Trophoblast cell (in vitro differentiated cells and primary cell): ENCODE measurements around the gene GABRA4.

ENCODE experiments used
- DNase-seq, 2 donors: peaks; one replicate each; pipeline ENCODE4 v3.0.0-alpha.2; 2016
- H2AFZ ChIP-seq: 2 replicates; pipeline ENCODE4 v1.6.1; 2013; ENCODE audit warnings: low read length, moderate library complexity, mild to moderate bottlenecking; ENCODE audit not compliant: insufficient read depth, poor library complexity
- H2AK5ac ChIP-seq: 2 replicates; pipeline ENCODE4 v1.6.1; 2013; ENCODE audit warnings: mild to moderate bottlenecking, low read length
- H2BK120ac ChIP-seq: 2 replicates; pipeline ENCODE4 v1.6.1; 2013; ENCODE audit warnings: low read length, mild to moderate bottlenecking, moderate library complexity; ENCODE audit not compliant: insufficient read depth, poor library complexity
- H2BK12ac ChIP-seq: 2 replicates; pipeline ENCODE4 v1.6.1; 2013; ENCODE audit warnings: mild to moderate bottlenecking, low read length, moderate library complexity
- H2BK5ac ChIP-seq: 2 replicates; pipeline ENCODE4 v1.6.1; 2013; ENCODE audit warnings: low read length, low read depth, moderate library complexity, mild to moderate bottlenecking; ENCODE audit not compliant: poor library complexity
- H3K14ac ChIP-seq: 2 replicates; pipeline ENCODE4 v1.6.1; 2013; ENCODE audit warnings: mild to moderate bottlenecking, low read length
- H3K18ac ChIP-seq: 2 replicates; pipeline ENCODE4 v1.6.1; 2013; ENCODE audit warnings: mild to moderate bottlenecking, low read length
- H3K23ac ChIP-seq: 2 replicates; pipeline ENCODE4 v1.6.1; 2013; ENCODE audit warnings: low read length
- H3K27ac ChIP-seq: 2 replicates; pipeline ENCODE4 v1.5.1; 2013; ENCODE audit warnings: low read depth, mild to moderate bottlenecking, inconsistent platforms, low read length, moderate library complexity
- H3K27me3 ChIP-seq: 2 replicates; pipeline ENCODE4 v1.6.1; 2013; ENCODE audit warnings: inconsistent platforms, mild to moderate bottlenecking, low read length, moderate library complexity; ENCODE audit not compliant: insufficient read depth
- H3K36me3 ChIP-seq, 2 experiments: 1 replicate in 1 of 2; 2 replicates in 1 of 2; pipeline ENCODE4 v1.6.1; 2013; ENCODE audit warnings: low read length in 2 of 2, mild to moderate bottlenecking in 2 of 2, moderate library complexity in 1 of 2; ENCODE audit not compliant: insufficient read depth in 2 of 2, control insufficient read depth in 1 of 2
- H3K4ac ChIP-seq: 2 replicates; pipeline ENCODE4 v1.6.1; 2013; ENCODE audit warnings: low read depth, mild to moderate bottlenecking, low read length, moderate library complexity
- H3K4me1 ChIP-seq, 2 experiments: 1 replicate in 1 of 2; 2 replicates in 1 of 2; pipeline ENCODE4 v1.6.1; 2013; ENCODE audit warnings: low read length in 2 of 2, mild to moderate bottlenecking in 2 of 2, moderate library complexity in 1 of 2; ENCODE audit not compliant: insufficient read depth in 2 of 2, control insufficient read depth in 1 of 2
- H3K4me2 ChIP-seq: 2 replicates; pipeline ENCODE4 v1.6.1; 2013; ENCODE audit warnings: inconsistent platforms, mild to moderate bottlenecking, low read length, moderate library complexity
- H3K4me3 ChIP-seq: 2 replicates; pipeline ENCODE4 v1.5.1; 2013; ENCODE audit warnings: mild to moderate bottlenecking, low read depth, low read length, inconsistent platforms
- H3K79me1 ChIP-seq: one replicate; pipeline ENCODE4 v1.6.1; 2013; ENCODE audit warnings: low read length
- H3K79me2 ChIP-seq: 2 replicates; pipeline ENCODE4 v1.6.1; 2013; ENCODE audit warnings: low read length, mild to moderate bottlenecking; ENCODE audit not compliant: control insufficient read depth, insufficient read depth, poor library complexity
- H3K9ac ChIP-seq: 2 replicates; pipeline ENCODE4 v1.6.1; 2013; ENCODE audit warnings: mild to moderate bottlenecking, low read length
- H3K9me3 ChIP-seq: 2 replicates; pipeline ENCODE4 v1.6.1; 2013; ENCODE audit warnings: low read depth, mild to moderate bottlenecking, control low read depth, inconsistent platforms, low read length; ENCODE audit not compliant: insufficient read depth
- H4K12ac ChIP-seq: 2 replicates; pipeline ENCODE4 v1.6.1; 2013; ENCODE audit warnings: low read depth, mild to moderate bottlenecking, low read length, moderate library complexity
- H4K8ac ChIP-seq: 2 replicates; pipeline ENCODE4 v1.6.1; 2013; ENCODE audit warnings: low read depth, mild to moderate bottlenecking, low read length, moderate library complexity
- H4K91ac ChIP-seq: one replicate; pipeline ENCODE4 v1.6.1; 2013; ENCODE audit warnings: low read depth, mild to moderate bottlenecking, low read length, moderate library complexity
- WGBS: extraction: QIAGEN DNeasy Blood & Tissue Kit; methylation state at CpG from one replicate; pipeline ENCODE4 v1.1.7; 2013; ENCODE audit warnings: missing lambda C conversion rate; ENCODE audit not compliant: insufficient read length, insufficient coverage; ENCODE audit errors: extremely low coverage; 5-methylcytosine and 5-hydroxymethylcytosine counted together

GABRA4 gene

GRCh38 chr4:46933686-46934085 lies 59.7 kb downstream of the GABRA4 start:
- H3K79me2 ChIP-seq = no peaks in the 10 kb centered on the region
- no peak overlapping the region for H4K8ac ChIP-seq
- H2AK5ac ChIP-seq = no peak overlapping the region
- no peak overlapping the region for H3K4me3 ChIP-seq
- no peak overlapping the region for H2AFZ ChIP-seq
- H3K14ac ChIP-seq = no peak overlapping the region
- H3K4ac ChIP-seq = no peak overlapping the region
- H3K4me2 ChIP-seq = no peak overlapping the region
- H2BK120ac ChIP-seq = no peak overlapping the region
- H3K4me1 ChIP-seq = no peaks in the 10 kb centered on the region
- H3K27ac ChIP-seq = no peak overlapping the region
- no peak overlapping the region for H2BK5ac ChIP-seq
- no peaks in the 10 kb centered on the region for H3K9me3 ChIP-seq
- H4K12ac ChIP-seq = no peak overlapping the region
- no peaks in the 10 kb centered on the region for H3K36me3 ChIP-seq
- no peaks in the 10 kb centered on the region for H3K27me3 ChIP-seq
- H3K79me1 ChIP-seq = no peaks in the 10 kb centered on the region
- no peak overlapping the region for H3K9ac ChIP-seq
- no peak overlapping the region for H3K18ac ChIP-seq
- DNase-seq = peak in 1 of 2 donors; percentile 65
- H2BK12ac ChIP-seq = no peak overlapping the region
- WGBS = no CpG with 5 or more reads among the region's 3 CpGs
- no peak overlapping the region for H3K23ac ChIP-seq
- H4K91ac ChIP-seq = no peak overlapping the region

- Histone ChIP-seq H2BK12ac (no peak overlapping the region), H3K27ac (no peak overlapping the region), H4K8ac (no peak overlapping the region), H3K9ac (no peak overlapping the region), H3K4me3 (no peak overlapping the region), H3K14ac (no peak overlapping the region), H2AFZ (no peak overlapping the region), H3K18ac (no peak overlapping the region), H2BK120ac (no peak overlapping the region), H3K79me1 (no peaks in the 10 kb centered on the region), H4K12ac (no peak overlapping the region), H3K4me2 (no peak overlapping the region), H3K27me3 (no peaks in the 10 kb centered on the region), H4K91ac (no peak overlapping the region), H2BK5ac (no peak overlapping the region), H2AK5ac (no peak overlapping the region), H3K23ac (no peak overlapping the region), H3K4me1 (no peaks in the 10 kb centered on the region), H3K36me3 (no peaks in the 10 kb centered on the region), H3K9me3 (no peaks in the 10 kb centered on the region), H3K4ac (no peak overlapping the region), H3K79me2 (no peaks in the 10 kb centered on the region)
- DNase-seq = peak in 1 of 2 donors; percentile 50
- whole genome bisulfite sequencing = no CpG with 5 or more reads among the region's 3 CpGs
These were observed 61.4 kb downstream of the GABRA4 start for GRCh38 chr4:46931981-46932380.

GRCh38 chr4:46930891-46931290 lies 62.5 kb downstream of the GABRA4 start:
- no peak overlapping the region for H3K14ac ChIP-seq
- no peaks in the 10 kb centered on the region for H3K27me3 ChIP-seq
- H4K91ac ChIP-seq = no peak overlapping the region
- DNase-seq = no peak
- no peaks in the 10 kb centered on the region for H3K36me3 ChIP-seq
- no peak overlapping the region for H2AK5ac ChIP-seq
- H3K79me2 ChIP-seq = no peaks in the 10 kb centered on the region
- H3K23ac ChIP-seq = no peak overlapping the region
- H2AFZ ChIP-seq = no peak overlapping the region
- H3K4me3 ChIP-seq = no peak overlapping the region
- H2BK120ac ChIP-seq = no peak overlapping the region
- H4K12ac ChIP-seq = no peak overlapping the region
- H2BK5ac ChIP-seq = no peak overlapping the region
- H4K8ac ChIP-seq = no peak overlapping the region
- H3K4ac ChIP-seq = no peak overlapping the region
- no peak overlapping the region for H2BK12ac ChIP-seq
- no peaks in the 10 kb centered on the region for H3K9me3 ChIP-seq
- no peaks in the 10 kb centered on the region for H3K79me1 ChIP-seq
- H3K4me2 ChIP-seq = no peak overlapping the region
- no peaks in the 10 kb centered on the region for H3K4me1 ChIP-seq
- no peak overlapping the region for H3K9ac ChIP-seq
- H3K27ac ChIP-seq = no peak overlapping the region
- WGBS = no CpG with 5 or more reads among the region's 3 CpGs
- H3K18ac ChIP-seq = no peak overlapping the region

GRCh38 chr4:46927201-46927600 lies 66.2 kb downstream of the GABRA4 start:
- H3K23ac ChIP-seq = no peak overlapping the region
- no peak overlapping the region for H2AFZ ChIP-seq
- no peak overlapping the region for H3K4ac ChIP-seq
- H4K91ac ChIP-seq = no peak overlapping the region
- H3K9ac ChIP-seq = no peak overlapping the region
- no peaks in the 10 kb centered on the region for H3K36me3 ChIP-seq
- no peak overlapping the region for H3K4me3 ChIP-seq
- no peak overlapping the region for H2BK5ac ChIP-seq
- H4K12ac ChIP-seq = no peak overlapping the region
- DNase-seq = peak in 1 of 2 donors; percentile 4
- no peak overlapping the region for H3K4me2 ChIP-seq
- H3K27ac ChIP-seq = no peak overlapping the region
- H3K18ac ChIP-seq = no peak overlapping the region
- no peak overlapping the region for H4K8ac ChIP-seq
- H3K9me3 ChIP-seq = no peaks in the 10 kb centered on the region
- no peak overlapping the region for H2BK12ac ChIP-seq
- H3K79me1 ChIP-seq = no peaks in the 10 kb centered on the region
- no peak overlapping the region for H2BK120ac ChIP-seq
- H3K4me1 ChIP-seq = no peaks in the 10 kb centered on the region
- no peaks in the 10 kb centered on the region for H3K27me3 ChIP-seq
- no peak overlapping the region for H3K14ac ChIP-seq
- H2AK5ac ChIP-seq = no peak overlapping the region
- no peaks in the 10 kb centered on the region for H3K79me2 ChIP-seq
